Spinal cord (tissue), 10 donors: Measurements from ENCODE around the gene ZNF107. TPM values are rescaled to one million over a fixed set of nuclear protein-coding genes. Genes with fewer than 3 reads are reported as not detected.
"Not testable (repeated sequence)": the region's sequence is repeated elsewhere in the genome, so short reads cannot be mapped to it uniquely, and the experiment has no call there.

Experiments used
- DNase-seq, 6 donors: peaks; one replicate each; pipeline versions ENCODE4 v3.0.0 to v3.0.0-alpha.2; 2013 to 2015; ENCODE audit warnings: low spot score in 6 of 6, low read depth in 4 of 6
- H3K27ac ChIP-seq: one replicate; pipeline ENCODE4 v1.5.1; 2013; ENCODE audit warnings: low read depth, low read length, control low read depth
- H3K27me3 ChIP-seq: one replicate; pipeline ENCODE4 v1.6.1; 2013; ENCODE audit warnings: low read length; ENCODE audit not compliant: control insufficient read depth, insufficient read depth
- H3K36me3 ChIP-seq: one replicate; pipeline ENCODE4 v1.6.1; 2013; ENCODE audit warnings: low read length; ENCODE audit not compliant: control insufficient read depth, insufficient read depth
- H3K4me1 ChIP-seq: one replicate; pipeline ENCODE4 v1.6.1; 2013; ENCODE audit warnings: low read length; ENCODE audit not compliant: control insufficient read depth, insufficient read depth
- H3K4me3 ChIP-seq: one replicate; pipeline ENCODE4 v1.5.1; 2013; ENCODE audit warnings: low read depth, low read length, control low read depth
- H3K9me3 ChIP-seq: one replicate; pipeline ENCODE4 v1.6.1; 2013; ENCODE audit warnings: low read length; ENCODE audit not compliant: control insufficient read depth, insufficient read depth
- WGBS: methylation state at CpG from one replicate; pipeline ENCODE4 v1.1.5; 2013; ENCODE audit warnings: missing lambda C conversion rate; ENCODE audit not compliant: insufficient coverage; 5-methylcytosine and 5-hydroxymethylcytosine counted together
- polyA plus RNA-seq, 2 donors: library from polyadenylated mRNA; unstranded; fragments of 120-200 nt; gene quantifications; one replicate each; pipeline ENCODE4 v1.2.1, GENCODE V29; 2013; ENCODE audit not compliant: insufficient read length in 2 of 2
- total RNA-seq, 2 donors: library from RNA; depleted of rRNA in 1 of 2; stranded (reverse); fragments of 120-200 nt in 1 of 2; fragments of >200 nt in 1 of 2; gene quantifications; one replicate each; pipeline versions ENCODE4 v1.2.3 to v1.2.4, GENCODE V29; 2013 to 2014
- donor health status: healthy.

The ZNF107 gene
- total and polyA plus RNA-seq, 4 donors = 6.5 to 12.2 (median 9.3) TPM

- peaks cover 27% of the 10 kb centered on the region for H3K9me3 ChIP-seq
- no peak overlapping the region for H3K4me3 ChIP-seq
- H3K27me3 ChIP-seq = no peaks in the 10 kb centered on the region
- DNase-seq = no peak
- H3K36me3 ChIP-seq = no peaks in the 10 kb centered on the region
- H3K27ac ChIP-seq = no peak overlapping the region
- WGBS = no CpG with 5 or more reads among the region's 2 CpGs
- no peaks in the 10 kb centered on the region for H3K4me1 ChIP-seq
These were observed 40.8 kb downstream of the ZNF107 start for GRCh38 chr7:64706625-64707292.

- not testable (repeated sequence) for H3K27me3 ChIP-seq, H3K4me1 ChIP-seq, H3K9me3 ChIP-seq, H3K4me3 ChIP-seq, H3K36me3 ChIP-seq, DNase-seq, H3K27ac ChIP-seq
- WGBS = 95% methylated on average over 17 of the region's 29 CpGs
These were observed 52.0 kb downstream of the ZNF107 start for GRCh38 chr7:64717896-64718295.

- H3K27me3 ChIP-seq = no peaks in the 10 kb centered on the region
- no peaks in the 10 kb centered on the region for H3K9me3 ChIP-seq
- 66% methylated on average over 3 of the region's 3 CpGs for WGBS
- no peak overlapping the region for H3K4me3 ChIP-seq
- no peak overlapping the region for H3K27ac ChIP-seq
- no peak for DNase-seq
- H3K4me1 ChIP-seq = no peaks in the 10 kb centered on the region
- H3K36me3 ChIP-seq = no peaks in the 10 kb centered on the region
These were observed 63.3 kb downstream of the ZNF107 start for GRCh38 chr7:64729089-64729848.

- no peak for DNase-seq
- Histone ChIP-seq H3K36me3 (no peaks in the 10 kb centered on the region), H3K4me1 (no peaks in the 10 kb centered on the region), H3K4me3 (no peak overlapping the region), H3K27me3 (no peaks in the 10 kb centered on the region), H3K27ac (no peak overlapping the region), H3K9me3 (no peaks in the 10 kb centered on the region)
- 96% methylated on average over 4 of the region's 8 CpGs for WGBS
These were observed 67.8 kb downstream of the ZNF107 start for GRCh38 chr7:64733550-64734240.

- no peak for DNase-seq
- Histone ChIP-seq H3K27me3 (no peaks in the 10 kb centered on the region), H3K36me3 (no peaks in the 10 kb centered on the region), H3K4me3 (no peak overlapping the region), H3K27ac (no peak overlapping the region), H3K4me1 (no peaks in the 10 kb centered on the region), H3K9me3 (no peaks in the 10 kb centered on the region)
- WGBS = 94% methylated on average over 19 of the region's 20 CpGs
These were observed 70.6 kb downstream of the ZNF107 start for GRCh38 chr7:64736575-64736974.

GRCh38 chr7:64738403-64738802, 72.5 kb downstream of the ZNF107 start:
- H3K9me3 ChIP-seq, H3K4me1 ChIP-seq, H3K36me3 ChIP-seq, DNase-seq, H3K4me3 ChIP-seq, H3K27me3 ChIP-seq, H3K27ac ChIP-seq: not testable (repeated sequence)
- WGBS = no CpG with 5 or more reads among the region's 29 CpGs

- not testable (repeated sequence) for H3K4me1 ChIP-seq, H3K4me3 ChIP-seq, H3K36me3 ChIP-seq, H3K9me3 ChIP-seq, DNase-seq, H3K27me3 ChIP-seq, H3K27ac ChIP-seq
- WGBS = 94% methylated on average over 25 of the region's 29 CpGs
These were observed 73.0 kb downstream of the ZNF107 start for GRCh38 chr7:64738953-64739352.

- DNase-seq = no peak
- no CpG with 5 or more reads among the region's 4 CpGs for WGBS
These were observed 78.7 kb downstream of the ZNF107 start for GRCh38 chr7:64744680-64745079.

GRCh38 chr7:64747802-64748201, 81.9 kb downstream of the ZNF107 start:
- no peaks in the 10 kb centered on the region for H3K9me3 ChIP-seq
- no peaks in the 10 kb centered on the region for H3K4me1 ChIP-seq
- H3K27me3 ChIP-seq = no peaks in the 10 kb centered on the region
- H3K4me3 ChIP-seq = no peak overlapping the region
- H3K27ac ChIP-seq = no peak overlapping the region
- DNase-seq = no peak
- no peaks in the 10 kb centered on the region for H3K36me3 ChIP-seq

More at GRCh38 chr7:64744680-64745079, 78.7 kb downstream of the ZNF107 start:
- no peak overlapping the region for H3K27ac ChIP-seq
- no peaks in the 10 kb centered on the region for H3K27me3 ChIP-seq
- no peaks in the 10 kb centered on the region for H3K36me3 ChIP-seq
- H3K9me3 ChIP-seq = peaks cover 2% of the 10 kb centered on the region
- H3K4me3 ChIP-seq = no peak overlapping the region
- H3K4me1 ChIP-seq = no peaks in the 10 kb centered on the region
